Body of pancreas (tissue), 4 donors: Measurements from ENCODE around the gene DOCK4.

Experiments used
- POLR2A ChIP-seq, 3 donors: fragments of 450-650 bp; IDR thresholded peaks; one replicate each; pipeline ENCODE4 v1.6.1; 2016; ENCODE audit warnings: antibody characterized with exemption in 3 of 3, mild to moderate bottlenecking in 2 of 3
- TF ChIP-seq, protein P1 (sequence below), 7 experiments: fragments of 450-650 bp in 4 of 7; fragments of 200-600 bp in 3 of 7; sonication (generic) in 3 of 7; IDR thresholded peaks; one replicate each; pipeline ENCODE4 v1.5.1; 2016 to 2019; ENCODE audit warnings: antibody characterized with exemption in 7 of 7

DNA sequence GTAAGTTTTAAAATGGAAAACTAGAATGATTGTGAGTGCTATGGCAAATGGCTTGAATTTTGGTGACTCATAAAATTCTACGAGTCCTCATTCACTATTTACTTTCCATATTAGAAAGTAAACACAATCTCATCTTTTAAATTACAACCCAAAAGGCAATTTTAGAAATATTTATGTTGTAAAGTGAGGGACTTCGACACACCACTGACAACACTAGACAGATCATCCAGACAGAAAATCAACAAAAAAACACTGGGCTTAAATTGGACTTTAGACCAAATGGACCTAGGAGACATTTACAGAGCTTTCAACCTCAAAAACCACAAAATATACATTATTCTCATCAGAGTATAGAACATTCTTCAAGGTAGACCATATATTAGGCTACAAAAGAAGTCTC lies 30.4 kb upstream of the DOCK4 start:
- TF ChIP-seq, protein P1, sequence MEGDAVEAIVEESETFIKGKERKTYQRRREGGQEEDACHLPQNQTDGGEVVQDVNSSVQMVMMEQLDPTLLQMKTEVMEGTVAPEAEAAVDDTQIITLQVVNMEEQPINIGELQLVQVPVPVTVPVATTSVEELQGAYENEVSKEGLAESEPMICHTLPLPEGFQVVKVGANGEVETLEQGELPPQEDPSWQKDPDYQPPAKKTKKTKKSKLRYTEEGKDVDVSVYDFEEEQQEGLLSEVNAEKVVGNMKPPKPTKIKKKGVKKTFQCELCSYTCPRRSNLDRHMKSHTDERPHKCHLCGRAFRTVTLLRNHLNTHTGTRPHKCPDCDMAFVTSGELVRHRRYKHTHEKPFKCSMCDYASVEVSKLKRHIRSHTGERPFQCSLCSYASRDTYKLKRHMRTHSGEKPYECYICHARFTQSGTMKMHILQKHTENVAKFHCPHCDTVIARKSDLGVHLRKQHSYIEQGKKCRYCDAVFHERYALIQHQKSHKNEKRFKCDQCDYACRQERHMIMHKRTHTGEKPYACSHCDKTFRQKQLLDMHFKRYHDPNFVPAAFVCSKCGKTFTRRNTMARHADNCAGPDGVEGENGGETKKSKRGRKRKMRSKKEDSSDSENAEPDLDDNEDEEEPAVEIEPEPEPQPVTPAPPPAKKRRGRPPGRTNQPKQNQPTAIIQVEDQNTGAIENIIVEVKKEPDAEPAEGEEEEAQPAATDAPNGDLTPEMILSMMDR (IDR thresholded peaks at IDR 0.05) = no peak
- TF ChIP-seq POLR2A (IDR thresholded peaks at IDR 0.05) = no peak
